Gastrocnemius medialis (tissue), 4 donors: ENCODE measurements around the gene BCL11B. TPM values are rescaled to one million over a fixed set of nuclear protein-coding genes. Genes with fewer than 3 reads are reported as not detected.

ENCODE experiments used
- ATAC-seq, 2 donors: fragments of 150-250 bp; one replicate each; pipeline ENCODE4 v1.9.1; 2016
- DNase-seq, 2 donors: peaks; one replicate each; pipeline ENCODE4 v3.0.0-alpha.2; 2019
- H3K27ac ChIP-seq, 4 donors: fragments of 200-600 bp; sonication (generic); 1 replicate in 1 of 4; 2 replicates in 3 of 4; pipeline ENCODE4 v1.5.1; 2016 to 2018; ENCODE audit warnings: mild to moderate bottlenecking in 2 of 4, moderate library complexity in 1 of 4
- H3K27me3 ChIP-seq, 3 donors: fragments of 200-600 bp; sonication (generic) in 2 of 3; 1 replicate in 1 of 3; 2 replicates in 2 of 3; pipeline versions ENCODE4 v1.5.1 to v1.6.0; 2016 to 2019; ENCODE audit warnings: mild to moderate bottlenecking in 1 of 3, moderate library complexity in 1 of 3
- H3K36me3 ChIP-seq, 2 donors: fragments of 200-600 bp; sonication (generic) in 1 of 2; one replicate each; pipeline ENCODE4 v1.5.1; 2017 to 2018
- H3K4me1 ChIP-seq, 2 donors: fragments of 200-600 bp; sonication (generic) in 1 of 2; one replicate each; pipeline ENCODE4 v1.5.1; 2016 to 2017; ENCODE audit warnings: mild to moderate bottlenecking in 2 of 2
- H3K4me3 ChIP-seq, 4 donors: fragments of 200-600 bp; sonication (generic) in 3 of 4; 1 replicate in 1 of 4; 2 replicates in 3 of 4; pipeline ENCODE4 v1.5.1; 2016 to 2019; ENCODE audit warnings: mild to moderate bottlenecking in 2 of 4
- H3K9me3 ChIP-seq, 3 donors: fragments of 200-600 bp; sonication (generic) in 2 of 3; 1 replicate in 1 of 3; 2 replicates in 2 of 3; pipeline ENCODE4 v1.5.1; 2016 to 2019
- CTCF ChIP-seq, 5 experiments: fragments of 450-650 bp in 3 of 5; fragments of 200-600 bp in 2 of 5; sonication (generic) in 2 of 5; IDR thresholded peaks in 4 of 5; conservative IDR thresholded peaks in 1 of 5; 1 replicate in 4 of 5; 2 replicates in 1 of 5; pipeline ENCODE4 v1.5.1; 2016 to 2019; ENCODE audit warnings: antibody characterized with exemption in 5 of 5, mild to moderate bottlenecking in 3 of 5, moderate library complexity in 3 of 5
- POLR2A ChIP-seq, 2 donors: fragments of 450-650 bp; IDR thresholded peaks; one replicate each; pipeline ENCODE4 v1.6.1; 2017; ENCODE audit warnings: antibody characterized with exemption in 2 of 2, mild to moderate bottlenecking in 2 of 2, moderate library complexity in 2 of 2
- in situ Hi-C, 4 donors: fragments of 200-750 bp; cut with MboI; loops; one replicate each; pipeline versions ENCODE4 v1.15.0 to v1.8.0; 2017; ENCODE audit warnings: low sequenced_read_pairs in 4 of 4
- intact Hi-C: fragments of 100-400 bp; cut with DNase I; formaldehyde crosslinking; loops from one replicate; pipeline ENCODE4 v1.15.1; 2023; ENCODE audit warnings: low total_unique reads
- total RNA-seq, 4 donors: library from RNA; depleted of rRNA; stranded (reverse); fragments of >200 nt; gene quantifications; one replicate each; pipeline versions ENCODE4 v1.1.0 to v1.2.3, GENCODE V29; 2016

BCL11B gene
- total RNA-seq, 4 donors from 2014 or later = 0.05 to 0.62 (median 0.18) TPM; not detected in 1

GRCh38 chr14:99282261-99283050 is 10.5 kb upstream of the BCL11B start:
- no peak overlapping the region for H3K27ac ChIP-seq
- intact Hi-C loops (no loop called here), in situ Hi-C loops (no loop called here)
- ATAC-seq = no peak
- H3K9me3 ChIP-seq = no peaks in the 10 kb centered on the region
- TF ChIP-seq CTCF (IDR thresholded peaks at IDR 0.05 in 4 of 5, conservative IDR thresholded peaks at IDR 0.05 in 1 of 5) (no peak), POLR2A (IDR thresholded peaks at IDR 0.05) (no peak)
- H3K4me3 ChIP-seq = no peak overlapping the region
- peaks cover 17 to 25% (median 18%) of the 10 kb centered on the region in 3 donors for H3K27me3 ChIP-seq
- H3K4me1 ChIP-seq = no peaks in the 10 kb centered on the region
- DNase-seq = no peak
- H3K36me3 ChIP-seq = no peaks in the 10 kb centered on the region

GRCh38 chr14:99281396-99281795 is 9.4 kb upstream of the BCL11B start:
- intact Hi-C loops (no loop called here), in situ Hi-C loops (no loop called here)
- DNase-seq (no peak), ATAC-seq (no peak)
- Histone ChIP-seq H3K9me3 (no peaks in the 10 kb centered on the region), H3K4me3 (no peak overlapping the region), H3K36me3 (no peaks in the 10 kb centered on the region), H3K4me1 (no peaks in the 10 kb centered on the region), H3K27me3 (peaks cover 20 to 32% (median 24%) of the 10 kb centered on the region in 3 donors), H3K27ac (no peak overlapping the region)
- TF ChIP-seq POLR2A (IDR thresholded peaks at IDR 0.05) (no peak), CTCF (IDR thresholded peaks at IDR 0.05 in 4 of 5, conservative IDR thresholded peaks at IDR 0.05 in 1 of 5) (no peak)

- TF ChIP-seq POLR2A (IDR thresholded peaks at IDR 0.05) = no peak
- no peak for TF ChIP-seq CTCF (IDR thresholded peaks at IDR 0.05 in 4 of 5, conservative IDR thresholded peaks at IDR 0.05 in 1 of 5)
- no peak for DNase-seq
- Histone ChIP-seq H3K36me3 (no peaks in the 10 kb centered on the region), H3K9me3 (no peaks in the 10 kb centered on the region), H3K27me3 (peaks cover 25 to 32% (median 28%) of the 10 kb centered on the region in 3 donors), H3K4me3 (no peak overlapping the region), H3K4me1 (no peaks in the 10 kb centered on the region), H3K27ac (no peak overlapping the region)
- in situ Hi-C loops (no loop called here), intact Hi-C loops (no loop called here)
- no peak for ATAC-seq
These were observed 8.9 kb upstream of the BCL11B start for GRCh38 chr14:99280852-99281251.

GRCh38 chr14:99280066-99280731 is 8.2 kb upstream of the BCL11B start:
- ATAC-seq (no peak), DNase-seq (no peak)
- H3K4me1 ChIP-seq = no peaks in the 10 kb centered on the region
- H3K27me3 ChIP-seq = peaks cover 31 to 36% (median 33%) of the 10 kb centered on the region in 3 donors
- in situ Hi-C loops = no loop called here
- no peaks in the 10 kb centered on the region for H3K9me3 ChIP-seq
- no peak overlapping the region for H3K4me3 ChIP-seq
- TF ChIP-seq POLR2A (IDR thresholded peaks at IDR 0.05) = no peak
- H3K36me3 ChIP-seq = no peaks in the 10 kb centered on the region
- intact Hi-C loops = no loop called here
- no peak overlapping the region for H3K27ac ChIP-seq

- intact Hi-C loops = no loop called here
- in situ Hi-C loops = no loop called here
- ATAC-seq (no peak), DNase-seq (no peak)
- Histone ChIP-seq H3K9me3 (no peaks in the 10 kb centered on the region), H3K36me3 (no peaks in the 10 kb centered on the region), H3K4me3 (no peak overlapping the region), H3K4me1 (no peaks in the 10 kb centered on the region), H3K27me3 (peaks cover 42 to 50% (median 43%) of the 10 kb centered on the region in 3 donors), H3K27ac (no peak overlapping the region)
- TF ChIP-seq POLR2A (IDR thresholded peaks at IDR 0.05) (no peak), CTCF (IDR thresholded peaks at IDR 0.05 in 4 of 5, conservative IDR thresholded peaks at IDR 0.05 in 1 of 5) (no peak)
These were observed 6.8 kb upstream of the BCL11B start for GRCh38 chr14:99278836-99279235.
